Kidney (tissue), 22 donors: ENCODE data around the gene MYEOV. TPM values are rescaled to one million over a fixed set of nuclear protein-coding genes. Genes with fewer than 3 reads are reported as not detected.

Source experiments
- DNase-seq, 5 donors: peaks; one replicate each; pipeline ENCODE4 v3.0.0-alpha.2; 2013 to 2020
- FAIRE-seq: peaks from 2 replicates; lab custom pipeline; 2012; peaks lifted over from hg19 to GRCh38; lab: Jason Lieb, UNC
- H3K27ac ChIP-seq, 2 donors: one replicate each; pipeline ENCODE4 v1.7.0; 2013; ENCODE audit warnings: low read depth in 2 of 2, low read length in 2 of 2, inconsistent platforms in 1 of 2
- H3K27me3 ChIP-seq: one replicate; pipeline ENCODE4 v1.7.1; 2013; ENCODE audit warnings: low read length, inconsistent platforms; ENCODE audit not compliant: control insufficient read depth, insufficient read depth
- H3K36me3 ChIP-seq, 3 donors: one replicate each; pipeline versions ENCODE4 v1.7.0 to v1.7.1; 2013; ENCODE audit warnings: low read length in 3 of 3, control low read depth in 1 of 3, inconsistent platforms in 1 of 3; ENCODE audit not compliant: insufficient read depth in 3 of 3, control insufficient read depth in 2 of 3
- H3K4me1 ChIP-seq, 3 donors: one replicate each; pipeline versions ENCODE4 v1.7.0 to v1.7.1; 2013; ENCODE audit warnings: low read length in 3 of 3, inconsistent platforms in 1 of 3, low read depth in 1 of 3; ENCODE audit not compliant: control insufficient read depth in 2 of 3, insufficient read depth in 2 of 3
- H3K4me3 ChIP-seq, 3 donors: one replicate each; pipeline versions ENCODE4 v1.7.0 to v1.8.1; 2013; ENCODE audit warnings: low read length in 3 of 3, control low read depth in 1 of 3, inconsistent platforms in 1 of 3
- H3K9ac ChIP-seq, 3 donors: one replicate each; pipeline versions ENCODE4 v1.7.0 to v1.7.1; 2013; ENCODE audit warnings: low read length in 3 of 3, control low read depth in 1 of 3, inconsistent platforms in 1 of 3
- H3K9me3 ChIP-seq, 3 donors: one replicate each; pipeline versions ENCODE4 v1.7.0 to v1.7.1; 2013; ENCODE audit warnings: low read length in 3 of 3, control low read depth in 1 of 3, inconsistent platforms in 1 of 3; ENCODE audit not compliant: control insufficient read depth in 2 of 3, insufficient read depth in 1 of 3
- CTCF ChIP-seq: IDR thresholded peaks from 3 replicates; pipeline ENCODE4 v1.5.1; 2012; ENCODE audit warnings: mild to moderate bottlenecking, moderate library complexity, borderline replicate concordance; ENCODE audit not compliant: insufficient read depth; ENCODE audit errors: extremely low read depth
- intact Hi-C: fragments of 100-400 bp; cut with DNase I; formaldehyde crosslinking; loops from one replicate; pipeline ENCODE4 v1.11.1; 2022
- long read RNA-seq, 10 donors: library from polyadenylated mRNA in 1 of 10; unstranded in 1 of 10; transcript quantifications; one replicate each; pipeline ENCODE4 v2.0.0 and lab custom pipeline, GENCODE V29; 2021 to 2026
- polyA plus RNA-seq: library from polyadenylated mRNA; stranded (reverse); fragments of 350-450 nt; fragmentation: Illumina TruSeq; extraction: RNeasy Lipid Tissue Mini Kit (QIAGEN cat#74804); gene quantifications from one replicate; pipeline ENCODE4 v1.2.3, GENCODE V29; 2014; ENCODE audit warnings: low read depth, low replicate concordance; ENCODE audit not compliant: insufficient read depth
- total RNA-seq: library from RNA; stranded (reverse); fragmentation: NEBNext Ultra II Directional; extraction: Animal tissue kit (Norgen Biotek cat#: 25700); gene quantifications from one replicate; pipeline ENCODE4 v1.2.1, GENCODE V29; 2021
- donor health status: control.
- donor health status: control.
- donor health status: control.
- donor health status: control.
- donor health status: control.
- donor health status: DM: yes; HTN: yes; CAD: no.
- donor health status: Normal renal cell carcinoma (clear cell type).

MYEOV gene
- total RNA-seq (2.6 TPM), polyA plus RNA-seq (not detected)
- long read RNA-seq, donor 1 = 0 reads
- long read RNA-seq, donor 2 = 0 reads
- long read RNA-seq, donor 3, partial matches to known transcripts = 0 of 1 reads
- long read RNA-seq, donor 3, other reads (novel, unspliced or antisense) = 0 of 1 reads
- long read RNA-seq, donor 4, partial matches to known transcripts = 0 of 3 reads
- long read RNA-seq, donor 4, other reads (novel, unspliced or antisense) = 0 of 3 reads
- long read RNA-seq, donor 5 = 0 reads
- long read RNA-seq, donor 6, partial matches to known transcripts = 0 of 1 reads
- long read RNA-seq, donor 6, other reads (novel, unspliced or antisense) = 0 of 1 reads
- long read RNA-seq, donor 7, partial matches to known transcripts = 0 of 9 reads
- long read RNA-seq, donor 7, other reads (novel, unspliced or antisense) = 5 of 9 reads
- long read RNA-seq, donor 8 = 0 reads
- long read RNA-seq, donor 9 = 0 reads
- long read RNA-seq, donor 10, partial matches to known transcripts = 0 of 2 reads
- long read RNA-seq, donor 10, other reads (novel, unspliced or antisense) = 0 of 2 reads

- intact Hi-C loops = no loop called here
- H3K4me1 ChIP-seq = peaks cover 0 to 25% (median 22%) of the 10 kb centered on the region in 3 donors
- H3K9me3 ChIP-seq = peaks cover 0 to 4% (median 0%) of the 10 kb centered on the region in 3 donors
- FAIRE-seq (no peak), DNase-seq (peak; percentile 60 to 85 (median 69))
- no peaks in the 10 kb centered on the region for H3K27me3 ChIP-seq
- no peak within 1 kb of the TSS for H3K4me3 ChIP-seq
- H3K36me3 ChIP-seq = no peaks in the 10 kb centered on the region
- no peak within 1 kb of the TSS for H3K9ac ChIP-seq
- H3K27ac ChIP-seq = no peak within 1 kb of the TSS
- TF ChIP-seq CTCF = no peak
These were observed at the start of gene MYEOV for GRCh38 chr11:69293819-69294505. Gene MYEOV (plus strand): TSS chr11:69294155. CDS start chr11:69295355, 1,200 bp downstream.

GRCh38 chr11:69244266-69244665 lies 49.7 kb upstream of the MYEOV start:
- Histone ChIP-seq H3K36me3 (no peaks in the 10 kb centered on the region), H3K4me3 (no peak overlapping the region), H3K4me1 (no peaks in the 10 kb centered on the region), H3K27ac (no peak overlapping the region), H3K27me3 (no peaks in the 10 kb centered on the region), H3K9me3 (no peaks in the 10 kb centered on the region), H3K9ac (no peak overlapping the region)
- no peak for TF ChIP-seq CTCF
- FAIRE-seq (no peak), DNase-seq (peak in 1 of 5 donors; percentile 1)
- intact Hi-C loops = no loop called here

GRCh38 chr11:69245041-69245440 lies 48.9 kb upstream of the MYEOV start:
- no peak for TF ChIP-seq CTCF
- Histone ChIP-seq H3K4me1 (no peaks in the 10 kb centered on the region), H3K27ac (no peak overlapping the region), H3K9ac (no peak overlapping the region), H3K36me3 (no peaks in the 10 kb centered on the region), H3K27me3 (no peaks in the 10 kb centered on the region), H3K9me3 (no peaks in the 10 kb centered on the region), H3K4me3 (no peak overlapping the region)
- FAIRE-seq (no peak), DNase-seq (peak in 2 of 5 donors; percentile 3 to 12)
- intact Hi-C loops = no loop called here
